ENCODE data around the gene LHX5.

- no peak for TF ChIP-seq TAF1 (conservative IDR thresholded peaks at IDR 0.05)
- TF ChIP-seq EGR1 (IDR thresholded peaks at IDR 0.05; ENCODE audit: low read depth in 2 of 2) = no peak
- TF ChIP-seq CTCF (IDR thresholded peaks at IDR 0.05; ENCODE audit: low read depth, low read length, missing input control) = no peak
- TF ChIP-seq RAD21 (IDR thresholded peaks at IDR 0.05) = no peak
- TF ChIP-seq SP1 (IDR thresholded peaks at IDR 0.05) = no peak
- TF ChIP-seq ATF3 (IDR thresholded peaks at IDR 0.05) = no peak
- no peak for TF ChIP-seq MAX (IDR thresholded peaks at IDR 0.05)
- no peak for TF ChIP-seq HNF4A (conservative IDR thresholded peaks at IDR 0.05)
- no peak for TF ChIP-seq RXRA (IDR thresholded peaks at IDR 0.05)
- TF ChIP-seq GABPA (IDR thresholded peaks at IDR 0.05 in 1 of 2, conservative IDR thresholded peaks at IDR 0.05 in 1 of 2) = no peak
- no peak for TF ChIP-seq JUND (IDR thresholded peaks at IDR 0.05)
- no peak for TF ChIP-seq YY1 (IDR thresholded peaks at IDR 0.05)
- no peak for TF ChIP-seq FOXA1 (IDR thresholded peaks at IDR 0.05)
- TF ChIP-seq REST (IDR thresholded peaks at IDR 0.05) = no peak
Measured at GRCh38 chr12:113504917-113505316, 33.2 kb upstream of the LHX5 start.
